GM21723 (cell line): ENCODE data around the gene HELZ.

Experiments
- ATAC-seq: cut with Tn5 transposase; IDR thresholded peaks from one replicate; pipeline ENCODE4 v1.9.1; 2021; ENCODE audit warnings: mild to moderate bottlenecking, moderate library complexity; ENCODE audit not compliant: unreplicated experiment

Gene HELZ

GRCh38 chr17:67088639-67089038 is 156.4 kb downstream of the HELZ start:
- no peak for ATAC-seq

GRCh38 chr17:67085406-67085805 is 159.6 kb downstream of the HELZ start:
- ATAC-seq, result no peak

- peak; percentile 84 for ATAC-seq
Observed at GRCh38 chr17:67082107-67082506, 162.9 kb downstream of the HELZ start.

- no peak for ATAC-seq
Observed at GRCh38 chr17:67080804-67081203, 164.2 kb downstream of the HELZ start.

- no peak for ATAC-seq
Observed at GRCh38 chr17:67079491-67079890, 165.5 kb downstream of the HELZ start.

GRCh38 chr17:67078292-67078691 is 166.7 kb downstream of the HELZ start:
- no peak for ATAC-seq

GRCh38 chr17:67076290-67076689 is 168.7 kb downstream of the HELZ start:
- no peak for ATAC-seq

- ATAC-seq, result no peak
Observed at GRCh38 chr17:67074781-67075180, 170.2 kb downstream of the HELZ start.

GRCh38 chr17:67072885-67073284 is 172.1 kb downstream of the HELZ start:
- ATAC-seq, result no peak

GRCh38 chr17:67071595-67071994 is 173.4 kb downstream of the HELZ start:
- ATAC-seq, result no peak

GRCh38 chr17:67069603-67070136 is 175.3 kb downstream of the HELZ start:
- ATAC-seq, result no peak

GRCh38 chr17:67068999-67069398 is 176.0 kb downstream of the HELZ start:
- no peak for ATAC-seq

- ATAC-seq, result no peak
Observed at GRCh38 chr17:67067571-67068482, 177.2 kb downstream of the HELZ start.

GRCh38 chr17:67066717-67067116 is 178.3 kb downstream of the HELZ start:
- no peak for ATAC-seq

- no peak for ATAC-seq
Observed at GRCh38 chr17:67063141-67063540, 181.9 kb downstream of the HELZ start.

GRCh38 chr17:67059372-67059771 is 185.6 kb downstream of the HELZ start:
- no peak for ATAC-seq

GRCh38 chr17:67058036-67058435 is 187.0 kb downstream of the HELZ start:
- ATAC-seq, result no peak

- ATAC-seq, result no peak
Observed at GRCh38 chr17:67056746-67057490, 188.1 kb downstream of the HELZ start.

- no peak for ATAC-seq
Observed at GRCh38 chr17:67055811-67056745, 188.9 kb downstream of the HELZ start.

- no peak for ATAC-seq
Observed at GRCh38 chr17:67055041-67055443, 190.0 kb downstream of the HELZ start.

- ATAC-seq, result no peak
Observed at GRCh38 chr17:67054608-67055007, 190.4 kb downstream of the HELZ start.
